ENCODE measurements around the gene GATA5.

The GATA5 gene

DNA sequence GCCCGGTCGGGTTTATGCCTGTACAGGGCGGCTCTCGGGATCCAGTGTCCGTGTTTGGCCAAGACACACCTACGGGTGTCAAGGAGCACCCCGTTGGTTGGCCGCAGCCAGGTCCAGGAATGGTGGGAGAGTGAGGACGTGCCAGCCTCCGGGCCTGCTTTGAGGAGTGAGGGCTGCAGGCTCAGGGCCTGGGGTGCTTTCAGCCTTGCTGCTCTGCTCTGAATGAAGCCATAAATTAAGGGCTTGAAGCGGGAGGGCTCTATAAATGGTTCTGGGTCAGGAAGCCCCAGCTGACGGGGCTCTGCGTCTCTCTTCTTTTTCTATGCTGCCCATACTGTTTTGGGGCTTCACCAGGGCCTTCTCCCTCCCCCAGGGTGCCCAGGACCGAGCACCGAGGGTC, 15.1 kb downstream of the GATA5 start:
- FAIRE-seq, result no peak
- DNase-seq (ENCODE audit: insufficient read length, low spot score), result no peak
- TF ChIP-seq CTCF (IDR thresholded peaks at IDR 0.05; ENCODE audit: insufficient read depth, missing control alignments), result no peak

DNA sequence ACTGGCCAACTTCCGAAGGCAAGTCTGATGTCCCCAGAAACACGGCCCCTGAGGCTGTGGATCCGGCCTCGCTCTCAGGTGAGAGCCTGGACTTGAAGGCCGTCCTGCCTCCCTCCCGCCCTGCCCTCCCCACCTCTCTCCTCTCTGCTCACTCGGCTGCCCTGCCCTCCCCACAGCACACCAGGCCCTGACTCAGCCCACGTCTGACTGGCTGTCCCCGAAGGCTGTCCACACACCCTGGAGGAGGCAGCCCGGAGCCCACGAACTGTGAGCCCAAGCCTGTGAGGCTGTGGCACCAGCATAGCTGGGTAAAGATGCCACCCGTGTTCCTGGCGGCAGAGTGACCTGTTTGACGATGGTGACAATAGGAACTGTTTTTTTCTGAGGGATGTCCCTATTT, 16.3 kb downstream of the GATA5 start:
- FAIRE-seq, result no peak

DNA sequence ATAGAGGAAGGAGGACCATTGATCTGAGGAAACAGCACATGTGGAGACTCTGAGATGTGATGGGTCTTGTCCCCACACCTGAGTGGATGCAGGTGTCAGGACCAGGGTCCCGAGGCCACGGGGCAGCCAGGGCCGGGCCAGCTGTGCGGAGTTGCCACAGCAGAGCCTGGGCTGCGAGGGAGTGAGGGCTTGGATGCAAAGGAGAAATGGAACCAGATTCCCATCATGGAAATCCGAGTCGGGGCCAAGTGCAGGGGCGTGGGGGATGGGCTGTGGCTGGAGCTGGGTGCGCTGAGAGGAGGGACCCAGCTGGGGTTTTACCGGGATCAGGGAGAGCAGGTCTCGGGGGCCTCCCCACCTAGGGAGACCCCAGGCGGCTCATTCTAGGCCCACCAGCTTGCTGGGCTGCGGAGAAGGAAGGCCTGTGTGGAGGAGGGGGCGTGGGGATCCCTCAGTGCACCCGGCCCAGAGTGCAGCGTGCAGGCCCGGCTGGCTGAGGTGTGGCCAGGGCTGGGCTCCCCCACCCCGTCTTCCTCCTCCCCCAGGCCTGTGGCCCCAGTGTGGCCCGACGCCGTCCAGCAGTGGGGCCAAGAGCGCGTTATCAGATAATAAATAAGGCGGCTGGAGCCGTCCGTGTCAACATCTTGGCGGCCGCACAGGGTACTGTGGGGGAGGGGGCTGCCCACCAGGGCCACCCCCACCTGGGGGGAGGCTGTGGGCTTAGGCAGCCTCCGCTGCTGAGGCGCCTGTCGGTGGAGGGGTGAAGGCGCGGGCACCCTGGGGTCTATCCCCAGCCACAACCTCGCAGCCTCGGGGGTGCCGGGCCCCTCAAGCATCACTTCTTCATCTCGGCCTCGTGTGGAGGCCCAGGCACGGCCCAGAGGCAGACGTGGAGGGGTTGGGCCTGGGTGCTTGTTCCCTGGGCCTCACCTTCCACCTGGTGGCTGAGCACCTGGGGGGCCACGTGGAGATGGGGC, 17.2 kb downstream of the GATA5 start:
- no peak for FAIRE-seq
- DNase-seq (ENCODE audit: insufficient read length, low spot score), result no peak
- no peak for TF ChIP-seq CTCF (IDR thresholded peaks at IDR 0.05; ENCODE audit: insufficient read depth, missing control alignments)

More for the DNA sequence above, 16.3 kb downstream of the GATA5 start:
- DNase-seq (ENCODE audit: insufficient read length, low spot score), result no peak
- no peak for TF ChIP-seq CTCF (IDR thresholded peaks at IDR 0.05; ENCODE audit: insufficient read depth, missing control alignments)

GRCh38 chr20:62457831-62458230, 18.0 kb downstream of the GATA5 start:
- DNase-seq (ENCODE audit: insufficient read length, low spot score) (no peak), FAIRE-seq (no peak)
- no peak for TF ChIP-seq CTCF (IDR thresholded peaks at IDR 0.05; ENCODE audit: insufficient read depth, missing control alignments)

DNA sequence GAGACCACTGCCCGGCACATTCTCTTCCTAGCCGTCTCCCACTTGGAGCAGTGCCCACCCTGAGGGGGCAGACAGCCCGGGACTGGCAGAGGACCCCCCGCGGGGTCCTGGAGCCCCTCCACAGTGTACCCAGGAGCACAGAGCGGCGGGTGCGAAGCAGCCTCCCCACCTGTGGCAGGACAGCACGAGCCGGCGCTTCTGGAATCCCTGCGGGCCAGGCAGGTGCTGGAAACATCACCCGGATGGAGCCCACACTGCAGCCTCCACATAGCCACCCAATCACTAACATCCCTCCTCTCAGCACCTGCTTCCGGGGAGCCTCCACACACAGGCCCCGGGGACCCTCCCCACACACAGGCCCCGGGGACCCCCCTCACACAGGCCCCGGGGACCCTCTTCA, 18.7 kb downstream of the GATA5 start:
- no peak for FAIRE-seq
- no peak for TF ChIP-seq CTCF (IDR thresholded peaks at IDR 0.05; ENCODE audit: insufficient read depth, missing control alignments)
- DNase-seq (ENCODE audit: insufficient read length, low spot score), result no peak

DNA sequence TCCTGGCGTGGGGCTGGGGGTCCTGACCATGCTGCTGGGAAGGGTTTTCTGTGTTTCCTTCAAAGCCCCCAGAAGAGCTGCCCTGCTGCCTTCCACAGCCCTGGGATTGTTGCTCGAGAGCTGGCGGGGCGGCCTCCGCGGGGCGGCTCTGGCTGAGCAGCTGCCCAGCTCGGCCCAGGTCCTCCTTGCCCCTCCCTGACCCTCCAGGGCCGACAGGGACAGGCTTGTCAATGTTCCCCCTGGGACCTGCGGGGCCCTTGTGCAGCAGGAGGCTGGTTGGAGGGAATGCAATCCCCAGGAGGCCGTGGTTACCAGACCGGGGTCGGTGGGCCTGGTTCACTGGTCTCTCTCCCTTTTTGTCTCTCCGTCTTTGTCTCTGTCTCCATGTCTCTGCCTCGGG, 19.9 kb downstream of the GATA5 start:
- FAIRE-seq, result no peak
- DNase-seq (ENCODE audit: insufficient read length, low spot score), result no peak
- no peak for TF ChIP-seq CTCF (IDR thresholded peaks at IDR 0.05; ENCODE audit: insufficient read depth, missing control alignments)
